IMR-90 (cell line): ENCODE measurements around the gene TUB.

Experiments
- NFE2L2 ChIP-seq: fragments of 150-350 bp; IDR thresholded peaks from 2 replicates; pipeline ENCODE4 v1.6.1; 2016; ENCODE audit warnings: low read depth, mild to moderate bottlenecking, low read length
- POLR2A ChIP-seq: IDR thresholded peaks from 2 replicates; pipeline ENCODE4 v1.6.1; 2012; ENCODE audit warnings: mild to moderate bottlenecking, low read depth, low read length
- RCOR1 ChIP-seq: IDR thresholded peaks from 2 replicates; pipeline ENCODE4 v1.6.1; 2012; ENCODE audit warnings: mild to moderate bottlenecking, low read length, improper control_type of control experiment; ENCODE audit not compliant: insufficient replicate concordance
- SMC3 ChIP-seq: fragments of 150-350 bp; IDR thresholded peaks from 2 replicates; pipeline ENCODE4 v1.6.1; 2016; ENCODE audit warnings: low read depth, mild to moderate bottlenecking, antibody characterized with exemption, low read length, moderate library complexity
- TF ChIP-seq, protein P1 (sequence below): conservative IDR thresholded peaks from 2 replicates; pipeline ENCODE4 v1.5.1; 2012; ENCODE audit warnings: mild to moderate bottlenecking, low read depth, low read length, improper control_type of control experiment
- TF ChIP-seq, protein P2 (sequence below): fragments of 150-350 bp; IDR thresholded peaks from 2 replicates; pipeline ENCODE4 v1.6.1; 2016; ENCODE audit warnings: low read depth, mild to moderate bottlenecking, low read length, moderate library complexity, borderline replicate concordance
- TF ChIP-seq, protein P3 (sequence below): fragments of 150-350 bp; IDR thresholded peaks from 2 replicates; pipeline ENCODE4 v1.6.1; 2017; ENCODE audit warnings: mild to moderate bottlenecking, antibody characterized with exemption, low read length, low read depth

DNA sequence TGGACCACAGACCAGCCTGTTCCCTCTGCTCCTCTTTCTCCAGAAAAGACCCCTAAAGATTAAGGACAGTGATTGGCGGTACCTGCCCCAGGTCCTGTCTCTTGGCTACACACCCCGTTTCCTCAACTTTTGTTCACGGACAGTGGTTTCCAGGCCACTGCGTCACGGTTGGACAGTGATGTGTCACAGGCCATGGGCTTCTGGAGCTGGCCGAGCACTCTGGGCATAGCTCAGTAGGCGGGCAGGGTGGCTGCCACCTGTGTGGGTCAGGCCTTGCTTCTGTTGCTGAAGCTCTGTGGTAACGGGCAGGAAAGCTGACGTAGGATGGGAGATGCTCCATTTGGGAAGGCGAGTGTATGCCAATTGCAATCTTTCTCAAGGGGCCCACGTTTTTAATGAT, 13.6 kb downstream of the TUB start:
- TF ChIP-seq, protein P1, sequence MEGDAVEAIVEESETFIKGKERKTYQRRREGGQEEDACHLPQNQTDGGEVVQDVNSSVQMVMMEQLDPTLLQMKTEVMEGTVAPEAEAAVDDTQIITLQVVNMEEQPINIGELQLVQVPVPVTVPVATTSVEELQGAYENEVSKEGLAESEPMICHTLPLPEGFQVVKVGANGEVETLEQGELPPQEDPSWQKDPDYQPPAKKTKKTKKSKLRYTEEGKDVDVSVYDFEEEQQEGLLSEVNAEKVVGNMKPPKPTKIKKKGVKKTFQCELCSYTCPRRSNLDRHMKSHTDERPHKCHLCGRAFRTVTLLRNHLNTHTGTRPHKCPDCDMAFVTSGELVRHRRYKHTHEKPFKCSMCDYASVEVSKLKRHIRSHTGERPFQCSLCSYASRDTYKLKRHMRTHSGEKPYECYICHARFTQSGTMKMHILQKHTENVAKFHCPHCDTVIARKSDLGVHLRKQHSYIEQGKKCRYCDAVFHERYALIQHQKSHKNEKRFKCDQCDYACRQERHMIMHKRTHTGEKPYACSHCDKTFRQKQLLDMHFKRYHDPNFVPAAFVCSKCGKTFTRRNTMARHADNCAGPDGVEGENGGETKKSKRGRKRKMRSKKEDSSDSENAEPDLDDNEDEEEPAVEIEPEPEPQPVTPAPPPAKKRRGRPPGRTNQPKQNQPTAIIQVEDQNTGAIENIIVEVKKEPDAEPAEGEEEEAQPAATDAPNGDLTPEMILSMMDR = no peak
- TF ChIP-seq SMC3 (no peak), NFE2L2 (no peak), POLR2A (no peak), RCOR1 (no peak)
- TF ChIP-seq, protein P2, sequence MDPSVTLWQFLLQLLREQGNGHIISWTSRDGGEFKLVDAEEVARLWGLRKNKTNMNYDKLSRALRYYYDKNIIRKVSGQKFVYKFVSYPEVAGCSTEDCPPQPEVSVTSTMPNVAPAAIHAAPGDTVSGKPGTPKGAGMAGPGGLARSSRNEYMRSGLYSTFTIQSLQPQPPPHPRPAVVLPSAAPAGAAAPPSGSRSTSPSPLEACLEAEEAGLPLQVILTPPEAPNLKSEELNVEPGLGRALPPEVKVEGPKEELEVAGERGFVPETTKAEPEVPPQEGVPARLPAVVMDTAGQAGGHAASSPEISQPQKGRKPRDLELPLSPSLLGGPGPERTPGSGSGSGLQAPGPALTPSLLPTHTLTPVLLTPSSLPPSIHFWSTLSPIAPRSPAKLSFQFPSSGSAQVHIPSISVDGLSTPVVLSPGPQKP = no peak
- TF ChIP-seq, protein P3, sequence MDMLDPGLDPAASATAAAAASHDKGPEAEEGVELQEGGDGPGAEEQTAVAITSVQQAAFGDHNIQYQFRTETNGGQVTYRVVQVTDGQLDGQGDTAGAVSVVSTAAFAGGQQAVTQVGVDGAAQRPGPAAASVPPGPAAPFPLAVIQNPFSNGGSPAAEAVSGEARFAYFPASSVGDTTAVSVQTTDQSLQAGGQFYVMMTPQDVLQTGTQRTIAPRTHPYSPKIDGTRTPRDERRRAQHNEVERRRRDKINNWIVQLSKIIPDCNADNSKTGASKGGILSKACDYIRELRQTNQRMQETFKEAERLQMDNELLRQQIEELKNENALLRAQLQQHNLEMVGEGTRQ = no peak
